Measurements from ENCODE around the gene EDDM3A. TPM values are rescaled to one million over a fixed set of nuclear protein-coding genes. Genes with fewer than 3 reads are reported as not detected.

The EDDM3A gene
- total and polyA plus RNA-seq, 2 of the 4 experiments (the other 2 are of a cell fraction), result not detected

Other genes starting within 250 kb of the EDDM3A start
- not detected in 2 replicates for gene RNASE10, start 240.3 kb upstream of the EDDM3A start, total RNA-seq (2012; rRNA removed)
- not detected in 2 replicates for gene RNASE10, start 240.3 kb upstream of the EDDM3A start, polyA plus RNA-seq (2012; rRNA removed)
- gene RNASE9, start 184.8 kb upstream of the EDDM3A start, total RNA-seq (2012; rRNA removed), result not detected in 2 replicates
- gene RNASE9, start 184.8 kb upstream of the EDDM3A start, polyA plus RNA-seq (2012; rRNA removed), result not detected in 2 replicates
- gene RNASE11, start 157.9 kb upstream of the EDDM3A start, total RNA-seq (2012; rRNA removed), result not detected in 2 replicates
- not detected in 2 replicates for gene RNASE11, start 157.9 kb upstream of the EDDM3A start, polyA plus RNA-seq (2012; rRNA removed)
- gene RNASE12, start 154.5 kb upstream of the EDDM3A start, total RNA-seq (2012; rRNA removed), result not detected in 2 replicates
- gene RNASE12, start 154.5 kb upstream of the EDDM3A start, polyA plus RNA-seq (2012; rRNA removed), result not detected in 2 replicates
- not detected in 2 replicates for gene OR6S1, start 104.2 kb upstream of the EDDM3A start, total RNA-seq (2012; rRNA removed)
- gene OR6S1, start 104.2 kb upstream of the EDDM3A start, polyA plus RNA-seq (2012; rRNA removed), result not detected in 2 replicates
- 8.1 and 10.4 TPM in 2 replicates for gene RNASE4, start 61.3 kb upstream of the EDDM3A start, total RNA-seq (2012; rRNA removed)
- gene RNASE4, start 61.3 kb upstream of the EDDM3A start, polyA plus RNA-seq (2012; rRNA removed), result 9.9 and 11.6 TPM in 2 replicates
- gene ANG, start 57.1 kb upstream of the EDDM3A start, total RNA-seq (2012; rRNA removed), result 3.6 and 3.9 TPM in 2 replicates
- gene ANG, start 57.1 kb upstream of the EDDM3A start, polyA plus RNA-seq (2012; rRNA removed), result 4.2 and 4.7 TPM in 2 replicates
- gene EDDM3B, start 22.5 kb downstream of the EDDM3A start, total RNA-seq (2012; rRNA removed), result not detected in 2 replicates
- not detected in 2 replicates for gene EDDM3B, start 22.5 kb downstream of the EDDM3A start, polyA plus RNA-seq (2012; rRNA removed)
- not detected in 2 replicates for gene RNASE6, start 35.4 kb downstream of the EDDM3A start, total RNA-seq (2012; rRNA removed)
- not detected in 2 replicates for gene RNASE6, start 35.4 kb downstream of the EDDM3A start, polyA plus RNA-seq (2012; rRNA removed)
- gene RNASE1, start 57.0 kb downstream of the EDDM3A start, total RNA-seq (2012; rRNA removed), result not detected in 2 replicates
- not detected in 2 replicates for gene RNASE1, start 57.0 kb downstream of the EDDM3A start, polyA plus RNA-seq (2012; rRNA removed)
- not detected in 2 replicates for gene RNASE3, start 145.5 kb downstream of the EDDM3A start, total RNA-seq (2012; rRNA removed)
- not detected in 2 replicates for gene RNASE3, start 145.5 kb downstream of the EDDM3A start, polyA plus RNA-seq (2012; rRNA removed)
- not detected in 2 replicates for gene RNASE2, start 209.6 kb downstream of the EDDM3A start, total RNA-seq (2012; rRNA removed)
- not detected in 2 replicates for gene RNASE2, start 209.6 kb downstream of the EDDM3A start, polyA plus RNA-seq (2012; rRNA removed)
- gene METTL17, start 244.1 kb downstream of the EDDM3A start, total RNA-seq (2012; rRNA removed), result 25.0 and 32.8 TPM in 2 replicates
- 62.0 and 69.7 TPM in 2 replicates for gene METTL17, start 244.1 kb downstream of the EDDM3A start, polyA plus RNA-seq (2012; rRNA removed)

All from IMR-90 (cell line).